Lung (tissue), 12 donors: Measurements from ENCODE around the gene SPTBN1. TPM values are rescaled to one million over a fixed set of nuclear protein-coding genes. Genes with fewer than 3 reads are reported as not detected.
A peak's percentile ranks its signal among the peaks of the same experiment; 100 is the strongest.

ENCODE experiments used
- ATAC-seq: fragments of 200-7000 bp; cut with Tn5 transposase; one replicate; pipeline ENCODE4 v1.9.1; 2020; ENCODE audit warnings: moderate number of reproducible peaks; ENCODE audit not compliant: insufficient read depth, low FRiP score
- DNase-seq, 3 donors: peaks; one replicate each; pipeline ENCODE4 v3.0.0-alpha.2; 2013 to 2017
- H3K27ac ChIP-seq, 2 donors: one replicate each; pipeline ENCODE4 v1.5.1; 2013; ENCODE audit warnings: mild to moderate bottlenecking in 2 of 2, moderate library complexity in 2 of 2, control low read depth in 1 of 2, inconsistent platforms in 1 of 2, low read depth in 1 of 2, low read length in 1 of 2
- H3K27me3 ChIP-seq, 3 donors: one replicate each; pipeline ENCODE4 v1.5.1; 2013; ENCODE audit warnings: low read length in 2 of 3; ENCODE audit not compliant: control insufficient read depth in 3 of 3, insufficient read depth in 3 of 3
- H3K36me3 ChIP-seq, 4 donors: one replicate each; pipeline ENCODE4 v1.5.1; 2013; ENCODE audit warnings: low read length in 4 of 4, mild to moderate bottlenecking in 1 of 4, moderate library complexity in 1 of 4; ENCODE audit not compliant: control insufficient read depth in 4 of 4, insufficient read depth in 4 of 4
- H3K4me1 ChIP-seq, 5 donors: one replicate each; pipeline ENCODE4 v1.5.1; 2013; ENCODE audit warnings: low read length in 5 of 5, mild to moderate bottlenecking in 2 of 5, moderate library complexity in 1 of 5; ENCODE audit not compliant: control insufficient read depth in 5 of 5, insufficient read depth in 5 of 5
- H3K4me3 ChIP-seq: one replicate; pipeline ENCODE4 v1.5.1; 2013; ENCODE audit warnings: mild to moderate bottlenecking, control low read depth, moderate library complexity
- H3K9ac ChIP-seq, 2 donors: one replicate each; pipeline ENCODE4 v1.5.1; 2013; ENCODE audit warnings: low read length in 2 of 2, control low read depth in 1 of 2; ENCODE audit not compliant: insufficient read depth in 1 of 2
- H3K9me3 ChIP-seq, 4 donors: one replicate each; pipeline ENCODE4 v1.5.1; 2013; ENCODE audit warnings: low read length in 3 of 4, mild to moderate bottlenecking in 1 of 4, moderate library complexity in 1 of 4; ENCODE audit not compliant: control insufficient read depth in 4 of 4, insufficient read depth in 3 of 4
- WGBS, 2 donors: extraction: QIAGEN DNeasy Blood & Tissue Kit; methylation state at CpG; one replicate each; pipeline ENCODE4 v1.1.7; 2013; 5-methylcytosine and 5-hydroxymethylcytosine counted together
- polyA plus RNA-seq, 2 donors: library from polyadenylated mRNA; stranded (reverse); fragments of 200-250 nt; gene quantifications; one replicate each; pipeline ENCODE4 v1.2.1, GENCODE V29; 2013
- total RNA-seq, 2 donors: library from RNA; depleted of rRNA in 1 of 2; stranded (reverse); fragments of >200 nt in 1 of 2; gene quantifications; one replicate each; pipeline ENCODE4 v1.2.1, GENCODE V29; 2014 to 2021
- TF ChIP-seq, protein P1 (sequence below): IDR thresholded peaks from 2 replicates; pipeline ENCODE4 v1.5.1; 2012; ENCODE audit warnings: mild to moderate bottlenecking; ENCODE audit errors: control extremely low read depth, extremely low read depth
- donor health status: control.
- donor health status: control.
- donor health status: Bipolar disorder and iron deficiency.
- donor health status: healthy.
- donor health status: DM: yes; HTN: yes; CAD: no.

The SPTBN1 gene
- total and polyA plus RNA-seq, 4 donors, result 89.4 to 715 (median 275) TPM

DNA sequence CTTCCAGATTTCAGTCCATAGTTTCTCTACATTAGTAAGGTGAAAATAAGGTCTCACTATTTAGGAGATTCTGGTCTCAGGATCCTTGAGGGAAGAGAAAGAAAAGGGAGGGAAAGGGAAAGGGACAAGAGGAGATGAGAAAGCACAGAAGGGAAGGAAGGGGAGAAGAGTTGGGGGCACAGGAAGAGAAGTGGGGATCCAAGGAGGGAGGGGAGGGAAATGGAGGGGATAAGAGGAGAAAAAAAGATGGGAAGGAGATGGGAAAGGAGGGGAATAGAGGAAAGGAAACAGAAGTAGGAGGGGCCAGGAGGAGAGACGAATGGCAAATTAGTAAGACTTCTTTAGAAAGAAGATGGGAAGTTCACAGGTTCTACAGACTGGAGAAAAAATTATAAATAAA is 39.2 kb upstream of the SPTBN1 start:
- H3K4me1 ChIP-seq, result peaks cover 4 to 33% (median 15%) of the 10 kb centered on the region in 5 donors
- 71 to 83% methylated on average over 1 of the region's 1 CpG for WGBS, 2 donors
- TF ChIP-seq, protein P1, sequence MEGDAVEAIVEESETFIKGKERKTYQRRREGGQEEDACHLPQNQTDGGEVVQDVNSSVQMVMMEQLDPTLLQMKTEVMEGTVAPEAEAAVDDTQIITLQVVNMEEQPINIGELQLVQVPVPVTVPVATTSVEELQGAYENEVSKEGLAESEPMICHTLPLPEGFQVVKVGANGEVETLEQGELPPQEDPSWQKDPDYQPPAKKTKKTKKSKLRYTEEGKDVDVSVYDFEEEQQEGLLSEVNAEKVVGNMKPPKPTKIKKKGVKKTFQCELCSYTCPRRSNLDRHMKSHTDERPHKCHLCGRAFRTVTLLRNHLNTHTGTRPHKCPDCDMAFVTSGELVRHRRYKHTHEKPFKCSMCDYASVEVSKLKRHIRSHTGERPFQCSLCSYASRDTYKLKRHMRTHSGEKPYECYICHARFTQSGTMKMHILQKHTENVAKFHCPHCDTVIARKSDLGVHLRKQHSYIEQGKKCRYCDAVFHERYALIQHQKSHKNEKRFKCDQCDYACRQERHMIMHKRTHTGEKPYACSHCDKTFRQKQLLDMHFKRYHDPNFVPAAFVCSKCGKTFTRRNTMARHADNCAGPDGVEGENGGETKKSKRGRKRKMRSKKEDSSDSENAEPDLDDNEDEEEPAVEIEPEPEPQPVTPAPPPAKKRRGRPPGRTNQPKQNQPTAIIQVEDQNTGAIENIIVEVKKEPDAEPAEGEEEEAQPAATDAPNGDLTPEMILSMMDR, result no peak

DNA sequence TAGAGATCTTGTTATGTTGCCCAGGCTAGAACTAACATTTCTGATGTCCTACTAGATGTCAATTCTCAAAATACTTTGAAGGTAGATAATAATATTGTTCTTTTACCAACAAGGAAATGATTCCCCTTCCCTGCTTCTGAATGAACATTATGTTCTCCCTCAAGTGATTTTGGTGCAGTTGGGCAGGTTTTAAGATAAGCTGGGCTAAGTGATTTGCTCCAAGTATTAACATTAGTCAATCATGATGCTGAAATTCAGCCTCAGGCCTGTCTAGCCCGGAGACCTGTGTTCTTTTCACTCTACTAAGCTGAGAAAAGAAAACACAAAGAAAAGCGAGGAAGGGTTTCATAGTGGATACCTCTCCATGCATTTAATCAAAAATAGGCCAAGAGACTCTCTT is 38.5 kb upstream of the SPTBN1 start:
- TF ChIP-seq, protein P1, result no peak
- Histone ChIP-seq H3K9me3 (no peaks in the 10 kb centered on the region), H3K4me1 (peaks cover 4 to 33% (median 15%) of the 10 kb centered on the region in 5 donors), H3K9ac (no peak overlapping the region), H3K27me3 (no peaks in the 10 kb centered on the region), H3K36me3 (no peaks in the 10 kb centered on the region), H3K4me3 (no peak overlapping the region), H3K27ac (no peak overlapping the region)
- ATAC-seq (peak; percentile 37), DNase-seq (no peak)
- 72 to 86% methylated on average over 2 of the region's 2 CpGs for WGBS, 2 donors

More for the DNA sequence above, 39.2 kb upstream of the SPTBN1 start:
- H3K27ac ChIP-seq, result peak overlapping the region; percentile 79 to 83
- no peaks in the 10 kb centered on the region for H3K27me3 ChIP-seq
- H3K4me3 ChIP-seq, result no peak overlapping the region
- DNase-seq (no peak), ATAC-seq (no peak)
- H3K36me3 ChIP-seq, result no peaks in the 10 kb centered on the region
- no peak overlapping the region for H3K9ac ChIP-seq
- no peaks in the 10 kb centered on the region for H3K9me3 ChIP-seq

DNA sequence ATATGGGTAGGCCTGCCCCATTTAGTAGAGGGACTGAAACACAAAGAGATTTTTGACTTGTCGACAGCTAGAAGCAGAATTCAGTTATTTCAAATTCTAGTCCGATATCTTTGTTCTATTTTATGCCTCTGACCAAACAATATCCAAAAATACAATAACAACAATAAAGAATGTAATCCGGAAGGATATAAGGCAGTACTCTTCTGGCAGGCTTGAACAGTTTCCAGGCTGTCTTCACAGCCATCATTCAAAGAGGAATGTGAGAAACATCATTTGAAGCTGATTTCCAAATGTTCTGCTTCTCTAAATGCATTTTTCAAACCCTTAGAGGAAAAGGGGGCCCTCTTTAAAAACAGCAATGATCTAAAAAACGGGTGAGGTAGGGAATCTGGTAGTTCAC is 36.7 kb upstream of the SPTBN1 start:
- Histone ChIP-seq H3K9me3 (no peaks in the 10 kb centered on the region), H3K9ac (no peak overlapping the region), H3K27me3 (no peaks in the 10 kb centered on the region), H3K4me1 (peaks cover 9 to 36% (median 15%) of the 10 kb centered on the region in 5 donors), H3K36me3 (no peaks in the 10 kb centered on the region), H3K4me3 (no peak overlapping the region), H3K27ac (peak overlapping the region in 1 of 2 donors; percentile 42)
- TF ChIP-seq, protein P1, result no peak
- WGBS, 2 donors, result 51 to 72% methylated on average over 4 of the region's 4 CpGs
- DNase-seq (peak in 2 of 3 donors; percentile 74 to 79), ATAC-seq (no peak)
